ENCODE data around the gene CDR2L.
A peak's percentile ranks its signal among the peaks of the same experiment; 100 is the strongest.
"Not testable (repeated sequence)": the region's sequence is repeated elsewhere in the genome, so short reads cannot be mapped to it uniquely, and the experiment has no call there.

Gene CDR2L

GRCh38 chr17:74959826-74960515 is 27.5 kb upstream of the CDR2L start:
- peak; percentile 44 for DNase-seq

GRCh38 chr17:74960570-74961342 is 26.7 kb upstream of the CDR2L start:
- peak; percentile 82 for DNase-seq

GRCh38 chr17:74961657-74962350 is 25.6 kb upstream of the CDR2L start:
- peak; percentile 84 for DNase-seq

- no peak for DNase-seq
Observed at GRCh38 chr17:74962622-74963394, 24.6 kb upstream of the CDR2L start.

GRCh38 chr17:74963656-74964055 is 23.8 kb upstream of the CDR2L start:
- no peak for DNase-seq

- no peak for DNase-seq
Observed at GRCh38 chr17:74964246-74964761, 23.1 kb upstream of the CDR2L start.

- DNase-seq = no peak
Observed at GRCh38 chr17:74964988-74965622, 22.3 kb upstream of the CDR2L start.

GRCh38 chr17:74968361-74968780 is 19.1 kb upstream of the CDR2L start:
- no peak for DNase-seq

- not testable (repeated sequence) for DNase-seq
Observed at GRCh38 chr17:74969501-74969900, 17.9 kb upstream of the CDR2L start.

- no peak for DNase-seq
Observed at GRCh38 chr17:74970395-74970794, 17.0 kb upstream of the CDR2L start.

GRCh38 chr17:74971069-74971841 is 16.2 kb upstream of the CDR2L start:
- no peak for DNase-seq

GRCh38 chr17:74971842-74972106 is 15.7 kb upstream of the CDR2L start:
- DNase-seq = no peak

- DNase-seq = no peak
Observed at GRCh38 chr17:74972107-74972972, 15.1 kb upstream of the CDR2L start, which contains the start of gene HID1. Gene HID1, minus strand, starts transcription at chr17:74972759. Its CDS starts 103 bp downstream, at chr17:74972656.

GRCh38 chr17:74972973-74973328 is 14.5 kb upstream of the CDR2L start:
- DNase-seq = no peak

- DNase-seq = no peak
Observed at GRCh38 chr17:74975943-74976342, 11.5 kb upstream of the CDR2L start.

- no peak for DNase-seq
Observed at GRCh38 chr17:74977802-74978201, 9.6 kb upstream of the CDR2L start.

GRCh38 chr17:74978240-74978639 is 9.2 kb upstream of the CDR2L start:
- DNase-seq = no peak

GRCh38 chr17:74979408-74980146 is 7.9 kb upstream of the CDR2L start:
- DNase-seq = peak; percentile 65

- no peak for DNase-seq
Observed at GRCh38 chr17:74981318-74981978, 6.0 kb upstream of the CDR2L start.
